Uterus (tissue), 4 donors: ENCODE data around the gene SIRT2. TPM values are rescaled to one million over a fixed set of nuclear protein-coding genes. Genes with fewer than 3 reads are reported as not detected.
A peak's percentile ranks its signal among the peaks of the same experiment; 100 is the strongest.
"Not testable (repeated sequence)": the region's sequence is repeated elsewhere in the genome, so short reads cannot be mapped to it uniquely, and the experiment has no call there.

Experiments used
- DNase-seq, 2 donors: peaks; one replicate each; pipeline ENCODE4 v3.0.0-alpha.2; 2019 to 2020
- H3K27ac ChIP-seq, 2 donors: fragments of 200-600 bp; sonication (generic); 1 replicate in 1 of 2; 2 replicates in 1 of 2; pipeline ENCODE4 v1.5.1; 2016 to 2018
- H3K27me3 ChIP-seq, 2 donors: fragments of 200-600 bp; sonication (generic); one replicate each; pipeline ENCODE4 v1.5.1; 2018 to 2019; ENCODE audit warnings: control low read depth in 1 of 2
- H3K36me3 ChIP-seq, 2 donors: fragments of 200-600 bp; sonication (generic); one replicate each; pipeline ENCODE4 v1.5.1; 2019; ENCODE audit warnings: control low read depth in 1 of 2
- H3K4me1 ChIP-seq, 2 donors: fragments of 200-600 bp; sonication (generic); one replicate each; pipeline ENCODE4 v1.5.1; 2018 to 2019; ENCODE audit warnings: control low read depth in 1 of 2
- H3K4me3 ChIP-seq, 2 donors: fragments of 200-600 bp; sonication (generic); 1 replicate in 1 of 2; 2 replicates in 1 of 2; pipeline ENCODE4 v1.5.1; 2018 to 2019; ENCODE audit warnings: mild to moderate bottlenecking in 1 of 2
- H3K9me3 ChIP-seq, 2 donors: fragments of 200-600 bp; sonication (generic); one replicate each; pipeline ENCODE4 v1.5.1; 2019; ENCODE audit warnings: control low read depth in 1 of 2
- CTCF ChIP-seq, 4 experiments: fragments of 200-600 bp in 2 of 4; fragments of 450-650 bp in 2 of 4; sonication (generic) in 2 of 4; IDR thresholded peaks; one replicate each; pipeline ENCODE4 v1.5.1; 2016 to 2019; ENCODE audit warnings: antibody characterized with exemption in 4 of 4, mild to moderate bottlenecking in 2 of 4, moderate library complexity in 1 of 4
- POLR2A ChIP-seq, 2 donors: fragments of 450-650 bp; IDR thresholded peaks; one replicate each; pipeline ENCODE4 v1.6.1; 2016; ENCODE audit warnings: antibody characterized with exemption in 2 of 2, mild to moderate bottlenecking in 1 of 2, moderate library complexity in 1 of 2
- intact Hi-C: fragments of 100-400 bp; cut with DNase I; formaldehyde crosslinking; loops from one replicate; pipeline ENCODE4 v1.15.1; 2023; ENCODE audit warnings: low total_unique reads
- total RNA-seq, 4 donors: library from RNA; depleted of rRNA in 3 of 4; stranded (reverse); fragments of >200 nt in 3 of 4; gene quantifications; one replicate each; pipeline versions ENCODE4 v1.1.0 to v1.2.4, GENCODE V29; 2014 to 2023
- donor health status: DM: yes; HTN: yes; CAD: no.

Gene SIRT2
- total RNA-seq, 4 donors from 2014 or later: 46.0 to 171 (median 80.2) TPM

- no peak for TF ChIP-seq POLR2A (IDR thresholded peaks at IDR 0.05)
- TF ChIP-seq CTCF (IDR thresholded peaks at IDR 0.05): no peak
- H3K36me3 ChIP-seq: no peaks in the 10 kb centered on the region
Observed at GRCh38 chr19:38856813-38857212, 42.6 kb downstream of the SIRT2 start.

GRCh38 chr19:38855751-38856150, 43.7 kb downstream of the SIRT2 start:
- H3K27ac ChIP-seq, H3K4me3 ChIP-seq, DNase-seq, H3K27me3 ChIP-seq, H3K4me1 ChIP-seq, H3K9me3 ChIP-seq, H3K36me3 ChIP-seq, intact Hi-C loops: not testable (repeated sequence)

More at GRCh38 chr19:38856813-38857212, 42.6 kb downstream of the SIRT2 start:
- Histone ChIP-seq H3K9me3 (no peaks in the 10 kb centered on the region), H3K4me3 (no peak overlapping the region), H3K27ac (no peak overlapping the region), H3K27me3 (no peaks in the 10 kb centered on the region), H3K4me1 (no peaks in the 10 kb centered on the region)
- intact Hi-C loops: no loop called here
- DNase-seq: no peak

GRCh38 chr19:38854961-38855360, 44.5 kb downstream of the SIRT2 start:
- intact Hi-C loops, H3K27ac ChIP-seq: not testable (repeated sequence)

GRCh38 chr19:38853214-38853613, 46.2 kb downstream of the SIRT2 start:
- Histone ChIP-seq H3K4me1 (peaks cover 0 to 12% of the 10 kb centered on the region in 2 donors), H3K36me3 (no peaks in the 10 kb centered on the region), H3K9me3 (no peaks in the 10 kb centered on the region), H3K27ac (peak overlapping the region in 1 of 2 donors; percentile 99), H3K4me3 (no peak overlapping the region), H3K27me3 (no peaks in the 10 kb centered on the region)
- intact Hi-C loops: no loop called here
- TF ChIP-seq POLR2A (IDR thresholded peaks at IDR 0.05): no peak
- no peak for TF ChIP-seq CTCF (IDR thresholded peaks at IDR 0.05)
- no peak for DNase-seq

More at GRCh38 chr19:38854961-38855360, 44.5 kb downstream of the SIRT2 start:
- H3K4me1 ChIP-seq, H3K9me3 ChIP-seq, H3K27me3 ChIP-seq, H3K4me3 ChIP-seq, H3K36me3 ChIP-seq, DNase-seq: not testable (repeated sequence)

- peak overlapping the region; percentile 78 to 79 for H3K4me3 ChIP-seq
- H3K27ac ChIP-seq: peak overlapping the region; percentile 98 to 99
- no peaks in the 10 kb centered on the region for H3K9me3 ChIP-seq
- peak; percentile 63 to 70 for DNase-seq
- TF ChIP-seq CTCF (IDR thresholded peaks at IDR 0.05): no peak
- no peak for TF ChIP-seq POLR2A (IDR thresholded peaks at IDR 0.05)
- peaks cover 1 to 19% of the 10 kb centered on the region in 2 donors for H3K4me1 ChIP-seq
- no peaks in the 10 kb centered on the region for H3K36me3 ChIP-seq
- H3K27me3 ChIP-seq: no peaks in the 10 kb centered on the region
- intact Hi-C loops: no loop called here
Observed at GRCh38 chr19:38852231-38853044, 47.0 kb downstream of the SIRT2 start.

- peak in 1 of 4 experiments; percentile 26 for TF ChIP-seq CTCF (IDR thresholded peaks at IDR 0.05)
- TF ChIP-seq POLR2A (IDR thresholded peaks at IDR 0.05): peak; percentile 88 to 91
- no peaks in the 10 kb centered on the region for H3K36me3 ChIP-seq
- intact Hi-C loops: no loop called here
- peaks cover 8 to 24% of the 10 kb centered on the region in 2 donors for H3K4me1 ChIP-seq
- peak overlapping the region; percentile 98 to 99 for H3K27ac ChIP-seq
- H3K4me3 ChIP-seq: peak overlapping the region; percentile 78 to 79
- no peaks in the 10 kb centered on the region for H3K9me3 ChIP-seq
- H3K27me3 ChIP-seq: no peaks in the 10 kb centered on the region
- peak; percentile 93 to 94 for DNase-seq
Observed at GRCh38 chr19:38851622-38852230, 47.7 kb downstream of the SIRT2 start.
